B cell (primary cell): Measurements from ENCODE around the gene SMU1. TPM values are rescaled to one million over a fixed set of nuclear protein-coding genes. Genes with fewer than 3 reads are reported as not detected.
A peak's percentile ranks its signal among the peaks of the same experiment; 100 is the strongest.

ENCODE experiments used
- ATAC-seq: fragments of 200-7000 bp; cut with Tn5 transposase; one replicate; pipeline ENCODE4 v1.10.0; 2021; ENCODE audit warnings: low read depth, mild to moderate bottlenecking, moderate number of reproducible peaks, moderate library complexity
- CTCF ChIA-PET: fragments of 350-600 bp; sonication (Branson Sonifier 250); formaldehyde crosslinking; loops from one replicate; lab custom pipeline; 2021; ENCODE audit warnings: antibody characterized with exemption, inconsistent platforms; lab: Charles Lee
- POLR2A ChIA-PET: fragments of 350-600 bp; sonication (Branson Sonifier 250); formaldehyde crosslinking; loops from one replicate; lab custom pipeline; 2021; ENCODE audit warnings: antibody characterized with exemption; lab: Charles Lee
- DNase-seq: peaks from one replicate; pipeline ENCODE4 v3.0.0; 2013
- H2AFZ ChIP-seq: 2 replicates; pipeline ENCODE4 v1.6.1; 2012; ENCODE audit warnings: mild to moderate bottlenecking, low read depth, low read length; ENCODE audit not compliant: insufficient read depth, poor library complexity, severe bottlenecking
- H3K27ac ChIP-seq, 2 donors: 1 replicate in 1 of 2; 2 replicates in 1 of 2; pipeline ENCODE4 v1.5.1; 2012 to 2013; ENCODE audit warnings: low read length in 2 of 2, mild to moderate bottlenecking in 2 of 2, moderate library complexity in 1 of 2
- H3K27me3 ChIP-seq, 4 experiments: fragments of 200-600 bp in 1 of 4; sonication (generic) in 1 of 4; replicated peaks in 1 of 4; 1 replicate in 2 of 4; 2 replicates in 2 of 4; pipeline versions ENCODE4 v1.6.1 to v1.7.0; 2013 to 2016; ENCODE audit warnings: low read length in 3 of 4, mild to moderate bottlenecking in 2 of 4, mixed read lengths in 1 of 4, moderate library complexity in 1 of 4; ENCODE audit not compliant: insufficient read depth in 4 of 4, control insufficient read depth in 3 of 4; ENCODE audit errors: control extremely low read depth in 1 of 4
- H3K36me3 ChIP-seq, 2 experiments: replicated peaks in 1 of 2; 1 replicate in 1 of 2; 2 replicates in 1 of 2; pipeline versions ENCODE4 v1.6.1 to v1.7.1; 2013; ENCODE audit warnings: low read length in 1 of 2; ENCODE audit not compliant: insufficient read depth in 2 of 2, control insufficient read depth in 1 of 2; ENCODE audit errors: control extremely low read depth in 1 of 2, extremely low read depth in 1 of 2
- H3K4me1 ChIP-seq, 2 donors: fragments of 200-600 bp in 1 of 2; sonication (generic) in 1 of 2; 1 replicate in 1 of 2; 2 replicates in 1 of 2; pipeline versions ENCODE4 v1.5.1 to v1.6.1; 2013 to 2017; ENCODE audit warnings: low read length in 2 of 2; ENCODE audit not compliant: control insufficient read depth in 2 of 2, insufficient read depth in 2 of 2
- H3K4me2 ChIP-seq: replicated peaks from 2 replicates; pipeline ENCODE3; 2012; ENCODE audit warnings: mild to moderate bottlenecking, low read depth, low read length; ENCODE audit not compliant: poor library complexity, severe bottlenecking
- H3K4me3 ChIP-seq, 5 experiments: fragments of 200-600 bp in 1 of 5; sonication (generic) in 1 of 5; 1 replicate in 3 of 5; 2 replicates in 2 of 5; pipeline versions ENCODE4 v1.5.1 to v1.7.0; 2011 to 2016; ENCODE audit warnings: low read length in 4 of 5, mild to moderate bottlenecking in 4 of 5, low read depth in 2 of 5, control low read depth in 1 of 5, moderate library complexity in 1 of 5; ENCODE audit not compliant: insufficient read depth in 1 of 5; ENCODE audit errors: control extremely low read depth in 1 of 5, extremely low read depth in 1 of 5
- H3K79me2 ChIP-seq: fragments of 200-600 bp; sonication (generic); one replicate; pipeline ENCODE4 v1.6.0; 2016; ENCODE audit warnings: low read length; ENCODE audit not compliant: control insufficient read depth, insufficient read depth
- H3K9ac ChIP-seq: fragments of 200-600 bp; sonication (generic); 2 replicates; pipeline ENCODE4 v1.6.1; 2017; ENCODE audit warnings: mild to moderate bottlenecking, low read length, moderate library complexity
- H3K9me3 ChIP-seq, 3 donors: one replicate each; pipeline versions ENCODE4 v1.6.1 to v1.7.1; 2013; ENCODE audit warnings: low read length in 2 of 3; ENCODE audit not compliant: control insufficient read depth in 2 of 3, insufficient read depth in 1 of 3; ENCODE audit errors: control extremely low read depth in 1 of 3
- H4K20me1 ChIP-seq: 2 replicates; pipeline ENCODE4 v1.6.0; 2012; ENCODE audit warnings: mild to moderate bottlenecking, low read length; ENCODE audit not compliant: insufficient read depth, control insufficient read depth, poor library complexity, severe bottlenecking
- H3K27ac Mint-ChIP-seq: one replicate; pipeline ENCODE4 v1.8.0; 2021; ENCODE audit warnings: mixed read lengths
- H3K27me3 Mint-ChIP-seq: one replicate; pipeline ENCODE4 v1.8.0; 2021; ENCODE audit warnings: mixed read lengths
- H3K4me1 Mint-ChIP-seq: one replicate; pipeline ENCODE4 v1.8.0; 2021; ENCODE audit warnings: mixed read lengths
- H3K4me3 Mint-ChIP-seq: one replicate; pipeline ENCODE4 v1.8.0; 2021; ENCODE audit warnings: mixed read lengths
- H3K9me3 Mint-ChIP-seq: one replicate; pipeline ENCODE4 v1.8.0; 2022; ENCODE audit warnings: mixed read lengths; ENCODE audit not compliant: insufficient read depth
- EZH2 ChIP-seq: IDR thresholded peaks from 2 replicates; pipeline ENCODE4 v1.6.1; 2012; ENCODE audit warnings: borderline replicate concordance, low read depth, mild to moderate bottlenecking, moderate library complexity, low read length; ENCODE audit not compliant: insufficient read depth, poor library complexity, severe bottlenecking
- WGBS: methylation state at CpG from one replicate; pipeline ENCODE4 v1.1.5; 2013; ENCODE audit warnings: missing lambda C conversion rate; ENCODE audit not compliant: insufficient coverage; 5-methylcytosine and 5-hydroxymethylcytosine counted together
- intact Hi-C: fragments of 100-400 bp; cut with micrococcal nuclease; formaldehyde crosslinking; loops from one replicate; pipeline ENCODE4 v1.10.0; 2022
- polyA plus RNA-seq: library from polyadenylated mRNA; depleted of rRNA; stranded (reverse); fragments of >200 nt; gene quantifications from 2 replicates; pipeline ENCODE4 v1.2.3, GENCODE V29; 2012
- total RNA-seq, 2 donors: library from RNA; stranded (reverse); fragments of 120-200 nt in 1 of 2; gene quantifications; 1 replicate in 1 of 2; 2 replicates in 1 of 2; pipeline versions ENCODE4 v1.2.3 to v1.2.4, GENCODE V29; 2013 to 2022
- TF ChIP-seq, protein P1 (sequence below): fragments of 200-600 bp; IDR thresholded peaks from one replicate; pipeline ENCODE4 v1.8.0; 2022; ENCODE audit warnings: antibody characterized with exemption, mild to moderate bottlenecking

Gene SMU1
- total and polyA plus RNA-seq, 2 donors (not counting 1 experiment from before 2014, with no cell fraction given) = 6.2 to 26.3 TPM

DNA sequence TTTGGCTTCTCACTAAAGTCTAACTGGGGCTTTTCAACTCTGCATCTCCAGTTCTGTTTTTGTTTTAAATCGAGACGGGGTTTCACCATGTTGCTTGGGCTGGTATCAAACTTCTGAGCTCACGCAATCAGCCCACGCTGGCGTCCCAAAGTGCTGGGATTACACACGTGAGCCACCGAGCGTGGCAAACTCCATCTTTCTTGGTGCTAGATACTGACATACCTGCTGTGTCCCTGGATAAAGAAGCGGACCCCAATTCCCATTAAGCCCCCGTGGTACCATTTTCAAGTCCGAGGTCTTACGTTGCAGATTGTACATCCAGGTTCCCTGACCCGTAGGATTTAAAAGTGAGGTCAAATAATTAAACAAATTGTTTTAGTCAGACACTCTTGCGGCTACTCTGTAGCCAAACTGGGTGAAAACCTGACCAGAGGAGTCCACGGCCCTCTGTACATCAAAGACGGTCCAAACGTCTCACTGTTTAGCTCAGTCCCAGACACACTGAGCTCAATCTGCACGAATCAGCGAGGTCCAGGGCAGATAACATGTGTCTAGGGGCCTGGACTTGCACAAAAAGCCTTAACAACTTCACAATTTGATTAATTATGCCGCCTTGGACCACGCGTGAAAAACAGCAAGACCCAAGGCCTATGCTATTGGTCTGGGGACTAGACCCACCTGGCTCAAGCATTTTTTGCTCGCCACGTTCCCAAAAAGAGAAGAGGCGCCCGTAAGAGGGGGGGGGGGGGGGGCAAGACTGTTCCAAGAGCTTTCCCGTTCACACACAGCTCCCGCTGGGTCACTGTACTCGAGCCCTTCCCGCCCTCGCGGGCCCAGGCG, 52.1 kb downstream of the SMU1 start:
- intact Hi-C loops = loop anchor here (2.0 to 10.0 kb wide), 4 partner anchors 20 to 790 kb away; partner anchors contain the start of genes B4GALT1, NOL6 and UBE2R2
- TF ChIP-seq EZH2 = no peak
- TF ChIP-seq, protein P1, sequence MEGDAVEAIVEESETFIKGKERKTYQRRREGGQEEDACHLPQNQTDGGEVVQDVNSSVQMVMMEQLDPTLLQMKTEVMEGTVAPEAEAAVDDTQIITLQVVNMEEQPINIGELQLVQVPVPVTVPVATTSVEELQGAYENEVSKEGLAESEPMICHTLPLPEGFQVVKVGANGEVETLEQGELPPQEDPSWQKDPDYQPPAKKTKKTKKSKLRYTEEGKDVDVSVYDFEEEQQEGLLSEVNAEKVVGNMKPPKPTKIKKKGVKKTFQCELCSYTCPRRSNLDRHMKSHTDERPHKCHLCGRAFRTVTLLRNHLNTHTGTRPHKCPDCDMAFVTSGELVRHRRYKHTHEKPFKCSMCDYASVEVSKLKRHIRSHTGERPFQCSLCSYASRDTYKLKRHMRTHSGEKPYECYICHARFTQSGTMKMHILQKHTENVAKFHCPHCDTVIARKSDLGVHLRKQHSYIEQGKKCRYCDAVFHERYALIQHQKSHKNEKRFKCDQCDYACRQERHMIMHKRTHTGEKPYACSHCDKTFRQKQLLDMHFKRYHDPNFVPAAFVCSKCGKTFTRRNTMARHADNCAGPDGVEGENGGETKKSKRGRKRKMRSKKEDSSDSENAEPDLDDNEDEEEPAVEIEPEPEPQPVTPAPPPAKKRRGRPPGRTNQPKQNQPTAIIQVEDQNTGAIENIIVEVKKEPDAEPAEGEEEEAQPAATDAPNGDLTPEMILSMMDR = no peak
- Histone ChIP-seq H3K4me2 (peak overlapping the region; percentile 84), H3K4me1 (peaks cover 17 to 34% of the 10 kb centered on the region in 2 donors), H2AFZ (peak overlapping the region; percentile 90), H3K9me3 (no peaks in the 10 kb centered on the region), H3K4me3 (peak overlapping the region; percentile 68 to 100 (median 100)), H3K9ac (peak overlapping the region; percentile 100), H3K79me2 (peaks cover 78% of the 10 kb centered on the region), H4K20me1 (peaks cover 43% of the 10 kb centered on the region), H3K36me3 (peaks cover 2 to 30% of the 10 kb centered on the region in 2 experiments), H3K27me3 (no peaks in the 10 kb centered on the region), H3K27ac (peak overlapping the region; percentile 99)
- Mint-ChIP-seq H3K4me1 (peaks cover 53% of the 10 kb centered on the region), H3K27ac (peak overlapping the region; percentile 95), H3K9me3 (no peaks in the 10 kb centered on the region), H3K4me3 (peak overlapping the region; percentile 97), H3K27me3 (no peaks in the 10 kb centered on the region)
- no peak for ATAC-seq
- CTCF ChIA-PET = interaction anchor here (0.7 to 1.1 kb wide), 2 partner anchors 10 to 202 kb away, joined by 3 read pairs; no protein-coding TSS in a partner anchor
- WGBS = 44% methylated on average over 23 of the region's 33 CpGs
- DNase-seq = no peak
- POLR2A ChIA-PET = interaction anchor here (0.5 to 2.3 kb wide), 10 partner anchors 21 to 475 kb away, joined by 3 to 15 read pairs (median 4); partner anchors contain the start of genes APTX, BAG1, CHMP5 and NFX1

DNA sequence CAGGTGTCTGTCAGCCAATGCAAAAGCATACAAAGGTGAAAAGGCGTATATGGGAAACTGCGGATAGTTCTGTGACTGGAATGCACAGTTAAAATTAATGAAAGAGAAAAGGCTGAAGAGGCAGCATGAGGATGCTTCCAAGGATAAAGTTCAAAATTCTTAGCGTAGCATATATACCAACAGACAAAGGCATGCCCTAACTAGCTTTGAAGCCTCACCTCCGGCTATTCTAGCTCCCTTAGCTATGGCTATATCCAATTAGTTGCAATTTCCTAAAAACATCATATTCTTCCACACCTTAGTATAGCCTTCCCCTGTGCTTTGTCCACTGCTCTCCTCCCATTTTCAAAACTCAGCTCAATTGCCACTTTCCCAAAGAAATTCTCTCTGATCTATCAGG, 52.8 kb downstream of the SMU1 start:
- Histone ChIP-seq H3K36me3 (peaks cover 0 to 25% of the 10 kb centered on the region in 2 experiments), H3K27ac (no peak overlapping the region), H3K79me2 (peaks cover 72% of the 10 kb centered on the region), H3K4me3 (no peak overlapping the region), H2AFZ (peak overlapping the region; percentile 90), H3K27me3 (no peaks in the 10 kb centered on the region), H4K20me1 (peaks cover 36% of the 10 kb centered on the region), H3K4me1 (peaks cover 17 to 34% of the 10 kb centered on the region in 2 donors), H3K9me3 (no peaks in the 10 kb centered on the region), H3K4me2 (peak overlapping the region; percentile 84), H3K9ac (peak overlapping the region; percentile 100)
- Mint-ChIP-seq H3K9me3 (no peaks in the 10 kb centered on the region), H3K4me1 (peaks cover 47% of the 10 kb centered on the region), H3K27ac (peak overlapping the region; percentile 95), H3K4me3 (peak overlapping the region; percentile 97), H3K27me3 (no peaks in the 10 kb centered on the region)
- CTCF ChIA-PET = no interaction called here
- TF ChIP-seq, protein P1 = no peak
- TF ChIP-seq EZH2 = no peak
- POLR2A ChIA-PET = no interaction called here
- ATAC-seq (no peak), DNase-seq (no peak)
- WGBS = 94% methylated on average over 2 of the region's 4 CpGs
- intact Hi-C loops = loop anchor here (2.0 to 10.0 kb wide), 4 partner anchors 21 to 791 kb away; partner anchors contain the start of genes B4GALT1, NOL6 and UBE2R2
